Activated naive CD8-positive, alpha-beta T cell (primary cell): ENCODE data around the gene XCL2.
A peak's percentile ranks its signal among the peaks of the same experiment; 100 is the strongest.

ENCODE experiments used
- H3K27ac Mint-ChIP-seq: one replicate; pipeline ENCODE4 v1.8.0; 2021; ENCODE audit warnings: mixed read lengths
- H3K27me3 Mint-ChIP-seq: one replicate; pipeline ENCODE4 v1.8.0; 2021; ENCODE audit warnings: mixed read lengths
- H3K36me3 Mint-ChIP-seq: one replicate; pipeline ENCODE4 v1.8.0; 2021; ENCODE audit warnings: mixed read lengths
- H3K4me1 Mint-ChIP-seq: one replicate; pipeline ENCODE4 v1.8.0; 2021; ENCODE audit warnings: low read depth, mixed read lengths
- H3K4me3 Mint-ChIP-seq: one replicate; pipeline ENCODE4 v1.8.0; 2021; ENCODE audit warnings: mild to moderate bottlenecking, mixed read lengths
- H3K9me3 Mint-ChIP-seq: one replicate; pipeline ENCODE4 v1.8.0; 2021; ENCODE audit warnings: low read depth, mixed read lengths

XCL2 gene

DNA sequence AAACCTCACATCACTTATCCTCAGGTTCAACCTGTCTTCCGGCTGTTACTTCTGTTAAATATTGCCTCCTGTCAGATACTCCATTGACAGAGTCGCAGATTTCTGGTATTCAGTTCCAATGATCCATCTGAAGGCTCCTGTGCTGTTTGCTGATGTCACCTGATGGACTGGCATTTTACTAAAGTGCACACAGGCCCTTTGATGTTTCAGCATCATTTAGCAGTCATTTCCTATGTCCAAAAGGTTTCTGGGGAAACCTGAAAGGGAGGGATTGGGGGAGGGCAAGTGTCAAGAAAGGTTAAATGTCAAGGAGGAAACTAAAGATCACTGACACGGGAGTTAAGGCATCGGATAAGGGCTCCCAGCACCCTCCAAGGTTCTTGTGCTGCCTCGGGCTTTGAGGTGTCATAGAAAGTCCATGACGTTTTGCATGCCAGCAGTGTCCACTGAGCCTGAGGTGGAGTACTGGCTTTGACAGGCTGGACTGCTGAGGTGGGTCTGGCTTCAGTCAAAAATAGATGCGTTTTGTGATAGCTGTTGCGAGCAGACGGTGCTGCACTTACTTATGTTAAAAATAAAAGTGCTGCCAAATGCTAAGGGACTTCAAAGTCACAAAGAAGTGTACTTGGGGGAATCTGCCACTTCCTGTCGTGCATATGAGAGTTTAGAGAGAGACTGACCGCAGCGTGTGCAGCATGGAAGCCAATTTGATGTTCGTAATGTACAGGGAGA is 30.8 kb downstream of the XCL2 start:
- H3K27me3 Mint-ChIP-seq, result no peaks in the 10 kb centered on the region
- H3K9me3 Mint-ChIP-seq, result no peaks in the 10 kb centered on the region
- peaks cover 3% of the 10 kb centered on the region for H3K36me3 Mint-ChIP-seq
- H3K27ac Mint-ChIP-seq, result peak overlapping the region; percentile 78
- peak overlapping the region; percentile 73 for H3K4me3 Mint-ChIP-seq
- peaks cover 73% of the 10 kb centered on the region for H3K4me1 Mint-ChIP-seq

DNA sequence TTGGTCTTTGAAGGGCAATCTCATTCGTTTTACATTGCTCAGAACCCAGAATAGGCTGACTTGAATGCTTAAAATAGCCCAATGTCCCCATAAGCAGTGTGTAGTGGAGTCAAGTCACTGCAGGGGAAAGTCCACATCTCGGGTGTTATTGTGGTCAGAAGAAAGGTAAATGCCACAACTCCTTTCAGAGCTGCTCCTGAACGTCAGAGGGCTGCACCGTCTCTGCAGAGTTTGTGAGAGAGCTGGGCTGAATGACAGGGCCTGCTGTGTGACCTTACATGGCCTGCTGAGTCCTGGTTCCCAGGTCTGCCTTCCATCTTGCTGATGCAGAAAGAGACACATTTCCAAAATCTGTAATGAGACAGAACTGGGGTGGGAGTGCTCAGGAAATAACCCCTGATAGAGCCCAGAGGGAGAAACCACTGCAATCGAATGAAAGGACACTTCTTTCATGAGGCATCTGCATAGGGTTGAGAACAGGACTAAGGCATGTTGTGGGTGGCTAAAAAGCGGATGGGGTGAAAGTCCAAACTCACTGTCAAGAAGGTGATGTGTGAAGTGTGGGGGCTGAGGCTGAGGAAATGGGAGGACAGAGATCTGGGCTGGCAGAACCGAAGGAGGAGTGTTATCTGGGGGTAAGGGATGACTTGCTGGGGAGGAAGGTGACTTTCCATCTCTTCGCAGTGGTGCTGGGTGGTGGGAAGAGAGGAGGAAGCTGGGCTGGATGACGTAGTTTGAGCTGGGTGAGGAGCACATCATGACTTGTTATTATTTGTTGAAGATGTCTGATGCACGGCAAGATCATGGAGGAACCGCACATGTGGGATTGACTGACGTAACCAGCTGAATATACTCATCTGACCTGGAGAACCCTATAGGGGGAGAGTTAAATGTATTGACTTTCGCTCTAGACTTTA is 33.7 kb downstream of the XCL2 start:
- peak overlapping the region; percentile 46 for H3K27ac Mint-ChIP-seq
- H3K9me3 Mint-ChIP-seq, result no peaks in the 10 kb centered on the region
- H3K36me3 Mint-ChIP-seq, result peaks cover 2% of the 10 kb centered on the region
- no peak overlapping the region for H3K4me3 Mint-ChIP-seq
- H3K4me1 Mint-ChIP-seq, result peaks cover 68% of the 10 kb centered on the region
- H3K27me3 Mint-ChIP-seq, result no peaks in the 10 kb centered on the region

DNA sequence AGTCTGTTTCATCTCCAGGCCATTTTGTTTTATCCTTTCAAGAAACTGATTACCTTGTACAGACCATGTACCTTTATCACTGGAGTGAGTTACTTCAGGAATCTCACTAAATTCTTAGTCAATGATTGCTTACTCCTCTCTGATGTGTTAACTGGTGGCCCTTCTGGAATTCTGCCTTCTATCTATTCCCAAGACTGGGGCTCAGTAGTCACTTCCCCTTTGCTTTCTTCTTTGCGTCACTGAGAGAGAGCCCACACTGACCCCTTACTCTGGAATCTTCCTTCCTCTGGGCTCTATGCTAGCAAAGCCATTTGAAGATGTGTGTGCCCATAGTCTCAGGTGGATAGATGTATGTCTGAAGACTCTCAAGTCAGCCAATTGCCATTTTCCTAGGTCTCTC is 34.6 kb downstream of the XCL2 start:
- no peak overlapping the region for H3K4me3 Mint-ChIP-seq
- no peaks in the 10 kb centered on the region for H3K9me3 Mint-ChIP-seq
- H3K27ac Mint-ChIP-seq, result no peak overlapping the region
- peaks cover 2% of the 10 kb centered on the region for H3K36me3 Mint-ChIP-seq
- H3K4me1 Mint-ChIP-seq, result peaks cover 67% of the 10 kb centered on the region
- H3K27me3 Mint-ChIP-seq, result no peaks in the 10 kb centered on the region

DNA sequence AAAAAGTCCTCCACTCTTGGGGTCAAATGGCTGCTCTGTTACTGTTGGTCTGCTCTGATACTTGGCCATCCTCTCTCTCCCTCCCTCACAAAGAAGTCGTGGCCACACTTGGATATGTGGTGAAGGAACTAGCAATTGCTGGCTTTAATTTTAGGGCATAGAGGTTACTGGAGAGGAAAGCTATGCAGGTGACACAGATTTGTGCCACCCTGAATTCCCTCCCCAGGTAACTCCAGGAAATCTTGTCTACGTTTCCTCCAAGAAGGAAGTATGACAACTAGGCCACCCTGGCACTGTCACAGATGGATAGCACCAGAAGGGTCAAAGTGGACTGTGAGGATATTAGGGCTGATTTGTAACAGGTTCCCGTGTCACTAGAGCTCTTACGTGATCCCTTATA is 36.0 kb downstream of the XCL2 start:
- Mint-ChIP-seq H3K27ac (peak overlapping the region; percentile 30), H3K27me3 (no peaks in the 10 kb centered on the region), H3K4me1 (peaks cover 65% of the 10 kb centered on the region), H3K4me3 (no peak overlapping the region), H3K9me3 (no peaks in the 10 kb centered on the region), H3K36me3 (peaks cover 2% of the 10 kb centered on the region)

DNA sequence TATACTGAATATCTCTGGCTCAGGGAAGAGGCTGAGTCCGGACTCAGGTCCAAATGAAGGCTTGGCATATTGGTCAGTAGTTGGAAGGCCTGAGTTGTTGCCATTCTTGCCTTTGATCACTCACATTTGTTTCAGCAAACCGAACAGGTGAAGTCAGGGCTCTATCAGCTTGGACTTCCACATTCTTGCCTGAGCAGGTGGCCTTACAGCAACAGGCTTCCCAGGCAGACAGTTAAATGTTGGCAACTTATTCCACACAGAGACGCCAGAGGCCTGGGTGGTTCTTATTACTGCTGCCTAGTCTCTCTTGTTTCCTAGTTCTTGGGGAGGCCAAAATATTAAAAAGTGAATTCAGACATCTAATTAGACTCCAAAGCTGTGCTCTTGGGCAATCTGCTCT is 36.6 kb downstream of the XCL2 start:
- H3K4me3 Mint-ChIP-seq, result no peak overlapping the region
- peaks cover 59% of the 10 kb centered on the region for H3K4me1 Mint-ChIP-seq
- H3K36me3 Mint-ChIP-seq, result peaks cover 2% of the 10 kb centered on the region
- no peak overlapping the region for H3K27ac Mint-ChIP-seq
- H3K9me3 Mint-ChIP-seq, result no peaks in the 10 kb centered on the region
- H3K27me3 Mint-ChIP-seq, result no peaks in the 10 kb centered on the region

DNA sequence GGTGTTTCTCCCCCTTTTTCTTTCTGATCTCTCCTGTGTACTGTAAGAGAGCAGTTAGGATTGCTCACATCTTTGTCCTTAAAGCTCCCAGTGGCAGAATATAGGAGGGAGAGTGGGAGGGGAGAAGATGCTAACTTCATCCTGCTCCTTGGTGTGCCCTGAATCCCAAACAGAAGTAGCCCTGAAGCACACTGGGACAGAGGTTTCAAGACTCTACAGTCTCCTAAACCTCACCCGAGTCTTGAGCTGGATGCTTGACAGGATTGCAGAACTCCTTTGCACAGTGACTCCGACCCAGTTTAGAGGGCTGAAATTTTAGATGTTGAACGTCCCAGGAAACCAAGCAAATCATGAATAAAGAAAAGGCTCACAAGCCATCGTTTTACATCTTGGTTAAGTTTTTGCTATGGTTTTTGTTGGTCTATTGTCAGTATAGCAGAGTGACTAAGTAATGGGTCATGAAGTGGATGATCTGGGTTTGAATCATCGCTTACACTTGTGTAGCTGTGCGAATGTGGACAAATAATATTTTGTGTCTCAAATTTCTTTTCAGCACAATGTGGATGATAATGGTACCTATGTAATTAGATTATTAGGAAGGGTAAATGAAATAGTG is 37.5 kb downstream of the XCL2 start:
- H3K27me3 Mint-ChIP-seq, result no peaks in the 10 kb centered on the region
- H3K9me3 Mint-ChIP-seq, result no peaks in the 10 kb centered on the region
- no peak overlapping the region for H3K27ac Mint-ChIP-seq
- peaks cover 60% of the 10 kb centered on the region for H3K4me1 Mint-ChIP-seq
- H3K36me3 Mint-ChIP-seq, result peaks cover 2% of the 10 kb centered on the region
- no peak overlapping the region for H3K4me3 Mint-ChIP-seq

DNA sequence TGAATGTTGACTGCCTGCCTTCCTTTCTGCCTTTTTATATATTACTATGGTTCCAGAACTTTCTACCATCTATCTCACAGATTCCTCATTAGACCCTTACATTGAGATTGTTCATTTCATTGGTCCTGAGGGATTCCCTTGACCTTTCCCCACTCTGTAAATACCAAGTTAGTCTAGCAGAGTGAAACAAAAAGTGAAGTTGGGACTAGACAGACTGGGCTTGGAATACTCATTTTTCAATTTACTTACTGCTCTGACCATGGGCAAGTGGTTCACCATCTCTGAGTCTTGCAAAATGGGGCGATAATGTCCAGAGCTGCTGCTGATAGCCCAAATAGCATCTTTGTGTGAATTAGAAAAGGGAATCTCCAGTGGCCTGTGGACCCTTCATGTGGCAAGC is 38.8 kb downstream of the XCL2 start:
- Mint-ChIP-seq H3K9me3 (no peaks in the 10 kb centered on the region), H3K4me1 (peaks cover 57% of the 10 kb centered on the region), H3K27me3 (no peaks in the 10 kb centered on the region), H3K27ac (no peak overlapping the region), H3K36me3 (peaks cover 2% of the 10 kb centered on the region), H3K4me3 (no peak overlapping the region)

DNA sequence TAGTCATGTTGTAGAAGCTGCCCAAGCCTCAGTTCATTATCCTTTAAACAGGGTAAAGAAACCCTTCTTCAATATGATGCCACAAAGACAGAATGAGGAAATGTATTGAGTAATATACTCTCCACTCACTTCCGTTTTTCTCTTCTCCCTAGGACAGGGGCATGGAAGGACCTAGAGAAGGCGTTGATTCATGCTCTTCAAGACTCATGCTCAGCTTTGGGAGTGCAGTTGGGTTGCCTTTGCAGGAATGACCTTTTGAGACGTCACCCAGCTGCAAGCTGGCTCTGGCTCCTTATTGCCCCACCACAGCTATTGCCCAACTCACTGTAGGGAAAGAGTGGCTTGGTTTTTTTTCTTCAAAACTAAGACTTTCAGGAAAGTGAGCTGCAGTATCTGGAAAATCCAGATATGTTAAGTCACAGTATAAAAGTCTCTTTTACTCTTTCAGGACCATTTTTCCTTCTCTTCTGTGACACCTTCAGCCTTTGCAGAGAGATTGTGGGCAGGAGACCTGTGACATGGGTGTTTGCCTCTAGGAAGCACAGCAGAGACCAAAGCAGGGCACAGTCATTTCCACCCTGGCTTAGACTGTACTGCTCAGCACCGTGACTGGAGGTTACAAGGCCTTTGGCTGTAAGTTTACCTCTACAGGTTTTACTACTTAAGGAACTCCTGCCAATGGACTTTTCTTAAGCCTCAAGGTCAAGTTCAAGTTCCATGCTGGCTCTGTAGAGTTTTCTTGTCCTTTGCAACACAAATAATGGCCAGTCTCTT is 39.5 kb downstream of the XCL2 start:
- H3K36me3 Mint-ChIP-seq, result peaks cover 2% of the 10 kb centered on the region
- H3K9me3 Mint-ChIP-seq, result no peaks in the 10 kb centered on the region
- peaks cover 54% of the 10 kb centered on the region for H3K4me1 Mint-ChIP-seq
- no peaks in the 10 kb centered on the region for H3K27me3 Mint-ChIP-seq
- no peak overlapping the region for H3K4me3 Mint-ChIP-seq
- no peak overlapping the region for H3K27ac Mint-ChIP-seq

DNA sequence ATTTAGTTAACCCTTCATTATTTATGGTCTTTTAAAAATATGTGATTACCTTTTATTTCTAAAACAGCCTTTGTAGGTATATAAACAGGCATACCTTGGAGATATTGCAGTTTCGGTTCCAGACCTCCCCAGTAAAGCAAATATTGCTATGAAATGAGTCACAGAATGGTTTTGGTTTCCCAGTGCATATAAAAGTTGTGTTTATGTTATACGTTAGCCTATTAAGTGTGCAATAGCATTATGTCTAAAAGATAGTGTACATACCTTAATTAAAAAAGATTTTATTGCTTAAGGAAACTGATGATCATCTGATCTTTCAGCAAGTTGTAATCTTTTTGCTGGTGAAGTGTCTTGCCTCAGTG is 44.1 kb downstream of the XCL2 start:
- H3K36me3 Mint-ChIP-seq, result peaks cover 6% of the 10 kb centered on the region
- H3K27ac Mint-ChIP-seq, result no peak overlapping the region
- H3K4me3 Mint-ChIP-seq, result no peak overlapping the region
- H3K9me3 Mint-ChIP-seq, result no peaks in the 10 kb centered on the region
- H3K27me3 Mint-ChIP-seq, result no peaks in the 10 kb centered on the region
- peaks cover 46% of the 10 kb centered on the region for H3K4me1 Mint-ChIP-seq

DNA sequence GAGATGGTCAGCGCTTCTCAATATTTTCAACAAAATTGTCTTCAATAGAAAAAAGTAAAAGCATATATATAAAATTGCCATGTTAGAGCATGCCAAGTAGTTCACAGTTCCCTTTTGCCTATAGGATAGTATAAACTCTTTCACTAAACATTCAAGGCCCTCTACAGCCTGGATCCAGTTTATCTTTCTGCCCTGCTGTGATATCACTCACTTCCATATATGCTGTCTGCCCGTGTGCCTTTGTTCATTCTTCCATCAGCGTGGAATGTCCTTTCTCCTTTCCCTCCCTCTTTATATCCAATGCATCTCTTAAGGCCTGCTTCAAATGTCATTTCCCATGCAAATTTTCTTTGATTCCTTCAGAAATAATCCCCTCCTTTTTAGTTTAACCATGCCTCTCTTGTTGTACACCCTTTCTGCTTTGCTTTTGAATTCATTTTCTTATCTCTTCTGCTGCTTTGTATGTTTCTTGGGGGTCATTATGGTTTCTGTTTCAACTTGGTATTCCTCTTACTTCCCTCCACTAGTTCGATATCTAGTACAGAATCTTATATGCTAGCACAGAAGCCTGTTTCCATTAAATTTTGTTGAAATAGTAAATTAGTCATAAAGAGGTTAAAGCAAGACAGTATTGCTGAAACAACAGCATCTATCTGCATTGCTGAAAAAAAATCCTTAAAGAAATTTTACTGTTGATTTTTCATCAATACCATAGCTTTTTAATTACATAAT is 44.7 kb downstream of the XCL2 start:
- H3K36me3 Mint-ChIP-seq, result peaks cover 6% of the 10 kb centered on the region
- no peaks in the 10 kb centered on the region for H3K9me3 Mint-ChIP-seq
- no peak overlapping the region for H3K4me3 Mint-ChIP-seq
- H3K27ac Mint-ChIP-seq, result peak overlapping the region; percentile 1
- H3K4me1 Mint-ChIP-seq, result peaks cover 41% of the 10 kb centered on the region
- no peaks in the 10 kb centered on the region for H3K27me3 Mint-ChIP-seq

DNA sequence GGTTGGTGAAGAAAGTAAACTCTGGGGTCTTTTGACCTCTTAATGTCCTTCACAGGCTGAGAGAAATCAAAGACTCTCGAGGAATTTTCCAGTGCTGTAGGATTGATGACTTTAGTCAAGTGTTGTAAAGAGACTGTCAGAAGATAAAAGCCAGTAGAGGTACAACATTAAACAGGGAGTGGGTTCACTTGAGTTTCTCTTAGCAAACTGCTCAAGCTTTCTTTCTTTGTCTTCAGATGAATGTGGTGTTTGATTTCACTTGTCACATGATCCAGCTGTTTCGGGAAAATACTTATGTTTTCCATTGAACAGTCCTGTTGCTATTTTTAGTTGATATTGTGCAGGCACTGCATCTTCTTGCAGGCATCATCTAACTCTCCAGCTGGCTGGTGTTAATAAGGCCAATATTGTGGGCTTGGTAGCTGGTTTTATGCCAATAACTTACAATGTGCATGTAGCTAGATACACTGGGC is 45.6 kb downstream of the XCL2 start:
- no peak overlapping the region for H3K4me3 Mint-ChIP-seq
- H3K27me3 Mint-ChIP-seq, result no peaks in the 10 kb centered on the region
- peaks cover 6% of the 10 kb centered on the region for H3K36me3 Mint-ChIP-seq
- peaks cover 32% of the 10 kb centered on the region for H3K4me1 Mint-ChIP-seq
- no peak overlapping the region for H3K27ac Mint-ChIP-seq
- no peaks in the 10 kb centered on the region for H3K9me3 Mint-ChIP-seq

DNA sequence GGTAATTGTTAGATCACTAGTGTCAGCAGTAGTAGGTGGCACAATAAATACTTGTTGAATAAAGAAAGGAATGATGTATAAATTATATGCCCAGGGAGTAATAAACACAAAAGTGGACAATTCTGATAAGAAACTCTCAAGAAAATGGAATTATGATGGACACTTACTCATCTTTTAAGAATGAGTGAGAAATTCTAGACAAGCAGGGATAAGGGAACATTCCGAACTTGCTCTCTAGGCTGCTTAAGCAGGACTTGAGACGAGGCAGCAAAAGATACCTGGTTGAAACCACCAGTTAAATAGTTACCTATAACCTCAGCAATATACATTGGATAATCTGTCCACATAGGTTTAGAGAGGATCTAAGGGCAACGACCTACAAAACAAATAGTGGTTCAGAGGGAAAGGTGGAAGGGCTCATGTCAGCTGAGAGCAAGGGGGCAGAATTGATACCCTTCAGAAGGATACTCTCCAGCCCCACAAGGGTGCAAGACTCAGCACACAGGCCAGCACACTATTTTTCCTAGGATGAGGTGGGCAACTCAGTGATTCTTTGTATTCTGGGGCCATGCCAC is 46.3 kb downstream of the XCL2 start:
- no peaks in the 10 kb centered on the region for H3K9me3 Mint-ChIP-seq
- peaks cover 30% of the 10 kb centered on the region for H3K4me1 Mint-ChIP-seq
- H3K27ac Mint-ChIP-seq, result no peak overlapping the region
- no peaks in the 10 kb centered on the region for H3K27me3 Mint-ChIP-seq
- H3K36me3 Mint-ChIP-seq, result peaks cover 6% of the 10 kb centered on the region
- no peak overlapping the region for H3K4me3 Mint-ChIP-seq

DNA sequence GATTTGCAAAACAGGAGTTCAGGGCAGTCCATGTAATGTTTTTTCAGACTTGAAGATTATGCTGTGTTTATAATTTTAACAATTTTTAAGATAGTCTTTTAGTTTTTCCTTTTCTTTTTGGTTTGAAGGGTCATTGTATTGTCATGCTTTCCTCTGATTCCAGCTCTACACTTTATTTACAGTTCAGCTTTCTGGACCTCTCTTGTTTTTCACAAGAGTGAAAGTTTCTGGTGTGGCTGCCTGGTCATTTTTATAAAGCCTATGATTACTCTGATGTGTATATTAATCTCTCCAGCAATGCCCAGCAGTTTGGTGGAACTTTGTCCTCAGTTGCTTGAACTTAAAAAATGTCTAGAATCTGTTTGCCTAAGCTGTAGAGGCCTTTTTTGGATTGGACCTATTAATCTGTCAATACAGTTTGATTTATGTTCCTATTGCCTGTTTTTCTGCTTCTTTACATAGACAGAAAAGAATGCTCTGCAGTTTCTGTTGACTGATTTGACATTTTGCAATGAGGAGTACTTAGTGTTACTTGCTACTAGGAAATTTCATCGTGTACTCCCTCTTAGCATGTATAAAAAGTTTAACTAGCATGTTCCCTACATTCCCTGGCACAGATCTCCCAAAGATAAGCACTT is 52.2 kb downstream of the XCL2 start:
- H3K4me3 Mint-ChIP-seq, result no peak overlapping the region
- H3K4me1 Mint-ChIP-seq, result peaks cover 9% of the 10 kb centered on the region
- H3K36me3 Mint-ChIP-seq, result no peaks in the 10 kb centered on the region
- no peak overlapping the region for H3K27ac Mint-ChIP-seq
- H3K9me3 Mint-ChIP-seq, result no peaks in the 10 kb centered on the region
- no peaks in the 10 kb centered on the region for H3K27me3 Mint-ChIP-seq
